ENCODE results near the gene RPAP3. TPM values are rescaled to one million over a fixed set of nuclear protein-coding genes. Genes with fewer than 3 reads are reported as not detected.
A peak's percentile ranks its signal among the peaks of the same experiment; 100 is the strongest.

RPAP3 gene
- total and polyA plus RNA-seq, 9 of the 15 experiments (the other 6 are each of a cell fraction or from before 2014, with no cell fraction given) = 40.0 to 92.1 (median 54.1) TPM

GRCh38 chr12:47752121-47752520 lies 46.3 kb upstream of the RPAP3 start:
- POLR2A ChIA-PET = interaction anchor here (0.8 kb wide), 1 partner anchor 20 kb away, joined by 4 read pairs; no protein-coding TSS in a partner anchor
- H3K4me2 ChIP-seq (ENCODE audit: insufficient read depth, low read length) = no peak overlapping the region
- CTCF ChIA-PET (ENCODE audit: low intra/inter-chr PET ratio) = no interaction called here
- FAIRE-seq (no peak), DNase-seq (ENCODE audit: extremely low read depth in 1 of 4, low spot score in 3 of 4) (no peak), ATAC-seq (no peak)
- H3K27ac ChIP-seq (ENCODE audit: extremely low read depth, low read depth, low read length) = no peak overlapping the region
- no TSS peak for BruUV-seq (replicated peaks)
- intact Hi-C loops (cut with micrococcal nuclease) (no loop called here), in situ Hi-C loops (cut with MboI) (no loop called here)
- peaks cover 23 to 32% of the 10 kb centered on the region in 2 experiments; a peak in 4 of 5 replicates for H3K27me3 ChIP-seq (ENCODE audit: control insufficient read depth in 2 of 2, insufficient read depth in 2 of 2, low read length in 2 of 2)
- no peaks in the 10 kb centered on the region for H3K9me3 ChIP-seq (replicated peaks; ENCODE audit: control insufficient read depth, insufficient read depth, low read depth, low read length)
- no peaks in the 10 kb centered on the region for H4K20me1 ChIP-seq (replicated peaks; ENCODE audit: control insufficient read depth, insufficient read depth, low read length)
- no peak overlapping the region for H2AFZ ChIP-seq (ENCODE audit: low read depth, low read length)
- peaks cover 6 to 19% of the 10 kb centered on the region in 2 experiments; a peak in 2 of 5 replicates for H3K4me1 ChIP-seq (replicated peaks in 1 of 2; ENCODE audit: control insufficient read depth in 2 of 2, insufficient read depth in 2 of 2, low read length in 2 of 2)
- H3K9me1 ChIP-seq (ENCODE audit: control insufficient read depth, insufficient read depth, low read length) = no peaks in the 10 kb centered on the region
- H3K4me3 ChIP-seq = no peak overlapping the region
- no peaks in the 10 kb centered on the region for H3K79me2 ChIP-seq (ENCODE audit: control insufficient read depth, insufficient read depth, low read length)
- WGBS (ENCODE audit: insufficient coverage, low coverage, missing lambda C conversion rate) = 32% methylated on average over 4 of the region's 4 CpGs
- no peaks in the 10 kb centered on the region for H3K36me3 ChIP-seq (ENCODE audit: control insufficient read depth, insufficient read depth, low read length)
- peak overlapping the region in 1 of 2 experiments; percentile 33; a peak in 2 of 4 replicates for H3K9ac ChIP-seq (ENCODE audit: insufficient read depth in 1 of 2, low read depth in 2 of 2, low read length in 2 of 2)
- TF ChIP-seq HDGF (IDR thresholded peaks at IDR 0.05) (no peak), ETV6 (IDR thresholded peaks at IDR 0.05; ENCODE audit: borderline replicate concordance in 1 of 2, low read depth in 2 of 2, low read length in 1 of 2) (no peak), ETV6 (CRISPR knock-in tag; IDR thresholded peaks at IDR 0.05; ENCODE audit: borderline replicate concordance) (no peak), POLR3A (IDR thresholded peaks at IDR 0.05; ENCODE audit: borderline replicate concordance, extremely low read depth, insufficient read depth, insufficient read length) (no peak), RAD21 (CRISPR knock-in tag; conservative IDR thresholded peaks at IDR 0.05 in 1 of 2, IDR thresholded peaks at IDR 0.05 in 1 of 2) (no peak), ASH1L (IDR thresholded peaks at IDR 0.05; ENCODE audit: borderline replicate concordance, low read depth, partially characterized antibody) (no peak), MCM5 (IDR thresholded peaks at IDR 0.05; ENCODE audit: low read depth) (no peak), U2AF1 (optimal IDR thresholded peaks at IDR 0.05; ENCODE audit: low read depth, low read length) (no peak), SIRT6 (IDR thresholded peaks at IDR 0.05; ENCODE audit: low read depth, low read length) (no peak), MYNN (IDR thresholded peaks at IDR 0.05) (no peak), MYNN (CRISPR knock-in tag; IDR thresholded peaks at IDR 0.05) (no peak), PURB (CRISPR knock-in tag; IDR thresholded peaks at IDR 0.05; ENCODE audit: low read depth) (no peak)
- TF ChIP-seq, protein P1, sequence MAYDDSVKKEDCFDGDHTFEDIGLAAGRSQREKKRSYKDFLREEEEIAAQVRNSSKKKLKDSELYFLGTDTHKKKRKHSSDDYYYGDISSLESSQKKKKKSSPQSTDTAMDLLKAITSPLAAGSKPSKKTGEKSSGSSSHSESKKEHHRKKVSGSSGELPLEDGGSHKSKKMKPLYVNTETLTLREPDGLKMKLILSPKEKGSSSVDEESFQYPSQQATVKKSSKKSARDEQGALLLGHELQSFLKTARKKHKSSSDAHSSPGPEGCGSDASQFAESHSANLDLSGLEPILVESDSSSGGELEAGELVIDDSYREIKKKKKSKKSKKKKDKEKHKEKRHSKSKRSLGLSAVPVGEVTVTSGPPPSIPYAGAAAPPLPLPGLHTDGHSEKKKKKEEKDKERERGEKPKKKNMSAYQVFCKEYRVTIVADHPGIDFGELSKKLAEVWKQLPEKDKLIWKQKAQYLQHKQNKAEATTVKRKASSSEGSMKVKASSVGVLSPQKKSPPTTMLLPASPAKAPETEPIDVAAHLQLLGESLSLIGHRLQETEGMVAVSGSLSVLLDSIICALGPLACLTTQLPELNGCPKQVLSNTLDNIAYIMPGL (CRISPR knock-in tag; IDR thresholded peaks at IDR 0.05) = no peak
- TF ChIP-seq, protein P2, sequence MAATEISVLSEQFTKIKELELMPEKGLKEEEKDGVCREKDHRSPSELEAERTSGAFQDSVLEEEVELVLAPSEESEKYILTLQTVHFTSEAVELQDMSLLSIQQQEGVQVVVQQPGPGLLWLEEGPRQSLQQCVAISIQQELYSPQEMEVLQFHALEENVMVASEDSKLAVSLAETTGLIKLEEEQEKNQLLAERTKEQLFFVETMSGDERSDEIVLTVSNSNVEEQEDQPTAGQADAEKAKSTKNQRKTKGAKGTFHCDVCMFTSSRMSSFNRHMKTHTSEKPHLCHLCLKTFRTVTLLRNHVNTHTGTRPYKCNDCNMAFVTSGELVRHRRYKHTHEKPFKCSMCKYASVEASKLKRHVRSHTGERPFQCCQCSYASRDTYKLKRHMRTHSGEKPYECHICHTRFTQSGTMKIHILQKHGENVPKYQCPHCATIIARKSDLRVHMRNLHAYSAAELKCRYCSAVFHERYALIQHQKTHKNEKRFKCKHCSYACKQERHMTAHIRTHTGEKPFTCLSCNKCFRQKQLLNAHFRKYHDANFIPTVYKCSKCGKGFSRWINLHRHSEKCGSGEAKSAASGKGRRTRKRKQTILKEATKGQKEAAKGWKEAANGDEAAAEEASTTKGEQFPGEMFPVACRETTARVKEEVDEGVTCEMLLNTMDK (IDR thresholded peaks at IDR 0.05; ENCODE audit: borderline replicate concordance, insufficient read depth, low read depth, low read length, poor library complexity, severe bottlenecking) = no peak
- TF ChIP-seq, protein P3, sequence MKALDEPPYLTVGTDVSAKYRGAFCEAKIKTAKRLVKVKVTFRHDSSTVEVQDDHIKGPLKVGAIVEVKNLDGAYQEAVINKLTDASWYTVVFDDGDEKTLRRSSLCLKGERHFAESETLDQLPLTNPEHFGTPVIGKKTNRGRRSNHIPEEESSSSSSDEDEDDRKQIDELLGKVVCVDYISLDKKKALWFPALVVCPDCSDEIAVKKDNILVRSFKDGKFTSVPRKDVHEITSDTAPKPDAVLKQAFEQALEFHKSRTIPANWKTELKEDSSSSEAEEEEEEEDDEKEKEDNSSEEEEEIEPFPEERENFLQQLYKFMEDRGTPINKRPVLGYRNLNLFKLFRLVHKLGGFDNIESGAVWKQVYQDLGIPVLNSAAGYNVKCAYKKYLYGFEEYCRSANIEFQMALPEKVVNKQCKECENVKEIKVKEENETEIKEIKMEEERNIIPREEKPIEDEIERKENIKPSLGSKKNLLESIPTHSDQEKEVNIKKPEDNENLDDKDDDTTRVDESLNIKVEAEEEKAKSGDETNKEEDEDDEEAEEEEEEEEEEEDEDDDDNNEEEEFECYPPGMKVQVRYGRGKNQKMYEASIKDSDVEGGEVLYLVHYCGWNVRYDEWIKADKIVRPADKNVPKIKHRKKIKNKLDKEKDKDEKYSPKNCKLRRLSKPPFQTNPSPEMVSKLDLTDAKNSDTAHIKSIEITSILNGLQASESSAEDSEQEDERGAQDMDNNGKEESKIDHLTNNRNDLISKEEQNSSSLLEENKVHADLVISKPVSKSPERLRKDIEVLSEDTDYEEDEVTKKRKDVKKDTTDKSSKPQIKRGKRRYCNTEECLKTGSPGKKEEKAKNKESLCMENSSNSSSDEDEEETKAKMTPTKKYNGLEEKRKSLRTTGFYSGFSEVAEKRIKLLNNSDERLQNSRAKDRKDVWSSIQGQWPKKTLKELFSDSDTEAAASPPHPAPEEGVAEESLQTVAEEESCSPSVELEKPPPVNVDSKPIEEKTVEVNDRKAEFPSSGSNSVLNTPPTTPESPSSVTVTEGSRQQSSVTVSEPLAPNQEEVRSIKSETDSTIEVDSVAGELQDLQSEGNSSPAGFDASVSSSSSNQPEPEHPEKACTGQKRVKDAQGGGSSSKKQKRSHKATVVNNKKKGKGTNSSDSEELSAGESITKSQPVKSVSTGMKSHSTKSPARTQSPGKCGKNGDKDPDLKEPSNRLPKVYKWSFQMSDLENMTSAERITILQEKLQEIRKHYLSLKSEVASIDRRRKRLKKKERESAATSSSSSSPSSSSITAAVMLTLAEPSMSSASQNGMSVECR (CRISPR knock-in tag; IDR thresholded peaks at IDR 0.05) = no peak

All from K562 (cell line).